Measurements from ENCODE around the gene HNRNPL.
A peak's percentile ranks its signal among the peaks of the same experiment; 100 is the strongest.
"Not testable (repeated sequence)": the region's sequence is repeated elsewhere in the genome, so short reads cannot be mapped to it uniquely, and the experiment has no call there.

Gene HNRNPL

DNA sequence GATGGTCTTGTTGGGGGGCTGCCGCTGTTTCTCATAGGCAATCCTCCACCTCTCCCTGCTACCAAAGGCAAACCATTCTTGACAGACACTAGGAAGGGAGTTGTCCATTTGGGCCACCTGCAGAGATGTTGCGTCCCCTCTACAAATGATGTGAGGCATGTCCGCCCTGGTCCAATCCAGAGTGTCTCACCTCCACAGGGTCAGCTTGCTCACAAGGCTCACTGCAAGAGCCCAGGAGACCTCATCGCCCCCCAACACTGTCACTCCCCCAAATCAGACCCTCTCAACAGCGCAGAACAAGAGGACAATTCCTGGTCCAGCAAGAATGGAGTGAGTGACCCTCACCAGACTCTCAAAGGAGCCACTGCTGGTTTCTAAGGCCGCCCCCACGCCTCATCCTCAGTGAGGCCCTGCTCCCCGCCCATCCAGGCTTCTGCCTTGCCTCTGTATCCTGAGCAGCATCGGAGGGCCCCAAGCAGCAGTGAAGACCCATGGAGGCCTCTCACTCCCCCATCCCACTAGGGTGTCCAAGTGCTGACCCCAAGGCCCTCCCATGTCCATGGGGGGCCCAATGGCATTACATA lies 6.5 kb downstream of the HNRNPL start:
- DNase-seq, result no peak

GRCh38 chr19:38842439-38843174 lies 7.2 kb downstream of the HNRNPL start:
- no peak for DNase-seq

DNA sequence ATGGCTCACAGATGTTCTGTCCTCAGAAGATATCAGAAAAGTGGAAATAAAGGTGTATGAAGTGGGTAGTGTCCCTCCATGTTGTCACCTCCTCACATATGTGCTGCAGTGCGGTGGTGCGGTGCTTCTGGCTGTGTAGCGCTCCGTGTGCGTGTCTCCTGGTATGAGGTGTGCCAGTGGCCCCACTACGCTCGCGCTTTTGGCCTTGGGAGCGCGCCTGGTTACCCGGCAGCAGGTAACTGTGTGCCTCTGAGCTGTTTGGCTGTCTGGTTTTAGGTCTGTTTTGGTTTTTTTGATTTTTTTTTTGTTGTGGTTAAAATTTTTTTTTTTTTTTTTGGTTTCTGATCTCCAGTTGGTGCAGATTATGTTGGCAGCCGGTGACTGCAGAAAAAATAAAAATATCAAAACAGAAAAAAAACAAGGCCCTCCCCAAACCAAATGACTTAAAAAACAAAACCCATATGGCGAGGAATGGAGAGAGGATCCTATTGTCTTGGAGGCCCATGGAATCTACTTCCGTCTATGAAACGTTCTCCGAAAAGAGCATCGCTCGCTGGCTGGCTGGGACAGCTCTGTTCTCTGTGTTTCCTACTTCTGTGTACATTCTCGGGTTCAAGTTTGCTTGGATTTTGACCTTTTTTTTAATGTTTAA lies 7.9 kb downstream of the HNRNPL start:
- no peak for DNase-seq

- DNase-seq, result no peak
Measured at GRCh38 chr19:38841180-38841766, 8.5 kb downstream of the HNRNPL start.

DNA sequence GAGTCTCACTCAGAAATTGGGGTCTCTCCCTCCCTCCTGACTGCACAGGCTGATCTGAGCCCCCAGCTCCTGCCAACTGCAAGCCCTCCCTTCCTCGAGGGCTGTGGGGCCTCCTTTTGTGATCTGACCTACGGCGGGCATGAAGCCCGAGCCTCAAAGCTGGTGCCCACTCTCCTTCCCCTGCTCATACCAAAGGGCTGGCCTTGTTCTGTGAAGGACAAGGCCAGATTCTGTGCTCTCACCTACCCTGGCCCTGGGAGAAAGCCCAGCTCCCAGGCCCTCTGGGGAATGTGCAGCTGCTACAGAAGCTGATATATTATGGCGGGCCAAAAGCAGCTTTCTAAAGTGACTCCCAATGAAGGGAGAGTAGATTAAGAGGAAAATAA lies 9.2 kb downstream of the HNRNPL start:
- no peak for DNase-seq

DNA sequence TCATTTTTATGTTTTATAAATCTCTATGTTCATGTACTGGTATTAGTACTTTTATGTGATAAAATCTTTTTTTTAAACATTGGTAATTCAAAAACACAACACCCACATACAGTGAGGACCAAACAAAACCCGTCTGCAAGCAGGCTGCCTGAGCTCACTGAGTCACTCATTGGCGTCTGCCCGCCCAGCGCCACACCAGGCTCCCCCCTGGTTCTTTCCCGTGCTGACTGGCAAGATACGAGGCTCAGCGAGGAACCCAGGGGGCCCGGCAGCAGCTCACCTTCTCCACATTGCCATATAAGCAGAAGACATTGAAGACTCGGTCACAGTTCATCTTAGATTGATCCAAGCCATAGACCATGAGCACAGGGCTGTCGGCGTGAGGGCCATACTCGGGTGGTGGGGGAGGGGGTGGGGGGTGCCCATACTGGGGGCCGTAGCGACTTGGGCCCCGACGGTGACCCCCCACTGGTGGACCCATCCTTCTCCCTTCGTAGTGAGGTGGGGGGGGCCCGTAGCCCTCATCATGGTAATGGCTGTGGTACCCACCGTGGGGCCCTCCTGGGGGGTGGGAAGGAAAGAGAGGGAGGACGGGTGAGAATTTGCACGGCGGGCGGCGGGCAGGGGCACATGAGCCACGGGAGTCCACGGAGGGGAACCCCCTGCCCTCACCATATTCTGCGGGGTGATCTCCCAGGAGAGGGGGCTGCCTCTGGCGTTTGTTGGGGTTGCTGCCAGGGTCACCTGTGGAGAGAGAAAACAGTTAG lies 9.8 kb downstream of the HNRNPL start:
- no peak for DNase-seq

- DNase-seq, result no peak
Measured at GRCh38 chr19:38838986-38839761, 10.6 kb downstream of the HNRNPL start.

DNA sequence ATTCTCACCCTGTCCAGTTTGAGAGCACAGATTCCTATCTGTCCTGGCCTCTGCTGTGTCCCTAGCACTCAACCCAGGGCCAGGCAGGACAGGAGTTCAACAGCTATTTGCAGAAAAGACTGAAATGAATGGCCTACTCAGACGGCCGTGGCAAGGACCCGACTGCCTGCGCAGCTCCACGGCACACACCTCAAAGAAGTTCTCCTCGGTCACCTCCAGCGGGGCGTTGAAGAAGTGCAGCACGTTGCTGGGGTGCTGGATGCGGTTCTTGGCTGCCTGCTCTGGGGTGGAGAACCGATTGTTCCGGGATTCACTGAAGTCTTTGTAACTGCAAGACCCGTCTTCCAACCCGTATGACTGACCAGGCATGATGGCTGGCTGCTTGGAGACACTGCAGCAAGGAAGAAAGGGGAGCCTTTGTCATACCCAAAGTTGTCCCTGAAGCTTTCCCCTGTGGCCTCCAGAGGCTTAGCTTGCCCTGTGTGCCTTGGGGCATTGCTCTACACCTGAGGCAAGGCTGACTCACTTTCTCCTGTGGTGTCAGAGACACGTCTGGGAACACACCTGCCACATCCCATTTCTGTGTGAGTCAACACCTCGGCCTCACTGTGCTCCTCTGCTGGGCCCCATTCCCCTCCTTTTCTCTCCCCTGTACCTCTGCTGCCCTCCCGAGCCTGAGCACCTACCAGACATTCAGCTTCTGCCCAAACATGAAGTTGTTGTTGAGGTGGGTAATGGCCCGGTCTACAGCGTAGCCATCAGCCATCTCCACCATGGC lies 11.4 kb downstream of the HNRNPL start:
- DNase-seq, result no peak

GRCh38 chr19:38837656-38838121 lies 12.1 kb downstream of the HNRNPL start:
- DNase-seq, result no peak

DNA sequence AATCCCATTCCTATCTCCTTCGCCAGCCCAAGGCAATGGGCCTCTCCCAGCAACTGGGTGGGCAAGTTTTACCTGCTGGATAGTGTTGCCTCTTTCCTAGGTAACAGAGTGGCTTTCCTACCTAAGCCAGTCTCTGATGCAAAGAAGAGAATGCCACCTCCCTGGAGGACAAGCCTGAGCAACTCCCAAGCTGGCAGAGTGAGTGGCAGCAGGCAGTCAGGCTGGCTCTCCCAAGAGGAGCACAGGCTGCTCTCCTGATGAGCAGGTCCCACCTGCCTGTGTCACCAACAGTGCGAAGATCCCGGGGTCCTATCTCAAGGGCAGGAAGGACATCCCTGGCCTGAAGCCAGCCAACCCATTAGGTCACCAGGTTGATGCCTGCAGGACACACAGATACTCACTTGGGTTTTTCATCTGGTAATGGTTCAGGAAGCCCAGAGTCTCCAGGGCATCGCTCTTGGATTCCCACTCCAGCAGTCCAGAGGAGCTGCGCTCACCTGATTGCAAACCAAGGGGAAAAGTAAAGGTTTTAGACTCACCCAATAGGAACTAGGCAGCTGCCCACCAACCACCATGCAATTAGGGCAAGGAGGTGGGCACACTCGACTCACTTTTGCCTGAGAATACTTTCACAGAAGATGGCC lies 12.7 kb downstream of the HNRNPL start:
- no peak for DNase-seq

DNA sequence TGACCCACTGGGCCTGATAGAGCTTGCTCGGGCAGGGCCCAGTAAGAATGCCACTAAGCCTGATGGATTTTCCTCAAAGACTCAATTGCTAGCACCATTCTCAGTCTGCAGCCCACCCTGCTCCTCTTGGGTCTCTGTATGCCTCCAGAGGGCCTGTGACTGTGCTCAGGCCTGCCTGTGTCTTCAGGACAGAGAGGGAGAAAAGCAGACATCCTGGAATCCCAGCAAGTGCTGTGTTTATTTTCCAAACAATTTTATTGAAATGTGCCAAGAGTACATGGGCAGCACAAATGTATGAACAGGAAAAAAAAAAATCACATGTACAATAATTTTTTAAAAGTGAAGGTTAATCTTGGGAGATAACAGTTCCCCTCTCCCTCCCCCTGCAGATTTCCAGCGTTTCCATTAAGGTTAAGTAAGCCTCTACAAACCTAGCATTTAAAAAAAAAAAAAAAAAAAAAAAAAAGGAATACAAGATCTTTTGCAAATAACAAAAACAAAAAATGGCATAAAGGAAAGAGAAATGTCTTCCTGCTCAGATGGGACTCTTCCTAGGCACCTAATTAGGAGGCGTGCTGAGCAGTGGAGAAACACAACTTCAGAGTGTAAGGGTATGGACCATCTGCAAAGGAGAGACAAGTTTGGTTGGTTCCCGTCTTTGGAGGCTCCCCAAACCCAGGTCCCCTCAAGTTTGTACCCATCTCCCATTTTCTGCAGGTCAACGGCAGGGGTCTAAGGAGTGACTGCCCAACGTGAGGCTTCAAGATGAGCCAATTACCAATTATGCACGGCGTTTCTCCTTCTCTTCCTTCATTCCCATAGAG lies 13.4 kb downstream of the HNRNPL start:
- no peak for DNase-seq

DNA sequence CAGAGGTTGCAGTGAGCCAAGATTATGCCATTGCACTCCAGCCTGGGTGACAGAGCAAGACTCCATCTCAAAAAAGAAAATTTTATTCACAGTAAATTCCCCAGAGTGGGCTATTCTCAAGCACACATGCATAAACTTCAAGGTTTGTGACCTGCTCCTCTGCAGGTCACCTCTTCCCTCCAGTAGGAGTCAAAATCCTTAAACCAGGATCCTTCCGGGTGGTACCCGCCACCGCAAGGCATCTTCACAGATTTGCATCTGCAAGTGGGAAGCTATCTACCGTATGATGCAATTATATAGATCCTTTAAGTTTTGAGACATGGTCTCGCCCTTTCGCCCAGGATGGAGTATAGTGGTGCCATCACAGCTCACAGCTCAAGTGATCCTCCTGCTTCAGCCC lies 15.2 kb downstream of the HNRNPL start:
- DNase-seq, result no peak

- DNase-seq, result no peak
Measured at GRCh38 chr19:38834104-38834490, 15.7 kb downstream of the HNRNPL start.

GRCh38 chr19:38833092-38833425 lies 16.7 kb downstream of the HNRNPL start:
- no peak for DNase-seq

GRCh38 chr19:38831142-38831605 lies 18.6 kb downstream of the HNRNPL start:
- DNase-seq, result peak in 1 of 2 donors; percentile 66

DNA sequence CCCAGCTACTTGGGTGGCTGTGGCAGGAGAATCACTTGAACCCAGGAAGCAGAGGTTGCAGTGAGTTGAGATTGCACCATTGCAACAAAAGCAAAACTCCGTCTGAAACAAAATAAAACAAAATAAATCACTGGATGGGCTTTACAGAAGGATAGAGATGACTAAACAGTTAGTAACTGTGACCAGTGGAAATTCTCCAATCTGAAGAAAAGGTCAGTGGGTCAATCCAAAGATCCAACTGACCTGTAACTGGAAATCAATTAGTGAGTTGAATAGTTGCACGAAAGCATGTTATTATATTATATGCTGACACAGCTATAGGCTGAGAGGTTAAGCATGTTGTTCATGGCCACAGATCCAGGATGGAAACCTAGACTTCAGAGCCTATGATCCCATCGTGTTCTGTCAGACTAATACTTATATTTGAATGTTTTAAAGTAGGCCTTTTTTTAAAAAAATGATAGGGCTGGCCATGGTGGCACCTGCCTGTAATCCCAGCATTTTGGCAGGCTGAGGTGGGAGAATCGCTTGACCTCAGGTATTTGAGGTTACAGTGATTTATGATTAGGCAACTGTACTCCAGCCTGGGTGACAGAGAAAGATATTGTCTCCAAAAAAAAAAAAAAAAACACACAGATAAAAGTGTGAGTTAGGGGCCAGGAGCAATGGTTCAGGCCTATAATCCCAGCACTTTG lies 19.6 kb downstream of the HNRNPL start:
- no peak for DNase-seq

GRCh38 chr19:38829203-38829602 lies 20.6 kb downstream of the HNRNPL start:
- not testable (repeated sequence) for DNase-seq

- no peak for DNase-seq
Measured at GRCh38 chr19:38826856-38827551, 22.8 kb downstream of the HNRNPL start.

DNA sequence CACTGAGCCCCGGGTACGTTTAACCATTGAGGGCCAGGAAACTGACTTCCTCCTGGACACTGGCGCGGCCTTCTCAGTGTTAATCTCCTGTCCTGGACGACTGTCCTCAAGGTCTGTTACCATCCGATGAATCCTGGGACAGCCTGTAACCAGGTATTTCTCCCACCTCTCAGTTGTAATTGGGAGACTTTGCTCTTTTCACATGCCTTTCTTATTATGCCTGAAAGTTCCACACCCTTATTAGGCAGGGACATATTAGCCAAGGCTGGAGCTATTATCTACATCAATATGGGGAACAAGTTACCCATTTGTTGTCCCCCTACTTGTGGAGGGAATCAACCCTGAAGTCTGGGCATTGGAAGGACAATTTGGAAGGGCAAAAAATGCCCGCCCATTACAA lies 23.9 kb downstream of the HNRNPL start:
- DNase-seq, result not testable (repeated sequence)

Measured in bone marrow (tissue), 2 donors.